HEK293T (cell line): Measurements from ENCODE around the gene TXLNA.

Experiments
- ARNT ChIP-seq: fragments of 450-650 bp; IDR thresholded peaks from 2 replicates; pipeline ENCODE4 v1.6.1; 2017; ENCODE audit warnings: mild to moderate bottlenecking
- FOXK2 ChIP-seq: fragments of 450-650 bp; IDR thresholded peaks from 2 replicates; pipeline ENCODE4 v1.6.1; 2016; ENCODE audit warnings: mild to moderate bottlenecking
- FOXM1 ChIP-seq: fragments of 450-650 bp; IDR thresholded peaks from 2 replicates; pipeline ENCODE4 v1.6.1; 2017; ENCODE audit warnings: mild to moderate bottlenecking, borderline replicate concordance
- SUZ12 ChIP-seq: fragments of 450-650 bp; IDR thresholded peaks from 2 replicates; pipeline ENCODE4 v1.6.1; 2016; ENCODE audit warnings: mild to moderate bottlenecking

- TF ChIP-seq SUZ12 (no peak), ARNT (peak; percentile 59; the same call in 1 of the 2 replicates), FOXM1 (peak; percentile 25; the same call in 1 of the 2 replicates), FOXK2 (no peak)
Observed at GRCh38 chr1:32179443-32180185, at the start of gene TXLNA.
